K562 (cell line): Measurements from ENCODE around the gene ADIPOR2. TPM values are rescaled to one million over a fixed set of nuclear protein-coding genes. Genes with fewer than 3 reads are reported as not detected.
A peak's percentile ranks its signal among the peaks of the same experiment; 100 is the strongest.

Experiments used
- ATAC-seq: fragments of 200-7000 bp; cut with Tn5 transposase; 3 replicates; pipeline ENCODE4 v1.9.1; 2020; ENCODE audit warnings: moderate library complexity
- BruUV-seq: library from RNA; stranded (reverse); fragments of 400-500 nt; replicated peaks from 2 replicates; lab custom pipeline; 2021; lab: Mats Ljungman, UMichigan
- CTCF ChIA-PET: fragments of 300-600 bp; formaldehyde crosslinking; extraction: SDS; loops from one replicate; lab custom pipeline; 2021; ENCODE audit warnings: low intra/inter-chr PET ratio; lab: Yijun Ruan, JAX
- POLR2A ChIA-PET: fragments of 300-600, 350-650 bp; sonication (Branson Sonifier 250); formaldehyde crosslinking; extraction: SDS; loops from one replicate; lab custom pipeline; 2021; ENCODE audit warnings: antibody characterized with exemption, inconsistent platforms; lab: Yijun Ruan, JAX
- DNase-seq, 4 experiments: peaks; one replicate each; pipeline versions ENCODE4 v3.0.0 to v3.0.0-alpha.2; 2011 to 2018; ENCODE audit warnings: low spot score in 3 of 4, mixed read lengths in 3 of 4; ENCODE audit errors: extremely low read depth in 1 of 4
- FAIRE-seq: peaks from 2 replicates; lab custom pipeline; 2011; peaks lifted over from hg19 to GRCh38; lab: Jason Lieb, UNC
- H2AFZ ChIP-seq: 2 replicates; pipeline ENCODE4 v1.6.0; 2011; ENCODE audit warnings: low read depth, low read length, control low read depth, inconsistent platforms
- H3K27ac ChIP-seq: fragments of 200-600 bp; 3 replicates; pipeline ENCODE4 v1.8.0; 2011; ENCODE audit warnings: low read depth, mild to moderate bottlenecking, control low read depth, inconsistent platforms, low read length, moderate library complexity, mixed read lengths; ENCODE audit errors: extremely low read depth
- H3K27me3 ChIP-seq, 2 experiments: fragments of 300-600 bp in 1 of 2; 2 replicates in 1 of 2; 3 replicates in 1 of 2; pipeline versions ENCODE4 v1.6.0 to v1.8.0; 2011; ENCODE audit warnings: inconsistent platforms in 2 of 2, low read length in 2 of 2, mild to moderate bottlenecking in 1 of 2, mixed read lengths in 1 of 2, moderate library complexity in 1 of 2; ENCODE audit not compliant: control insufficient read depth in 2 of 2, insufficient read depth in 2 of 2
- H3K36me3 ChIP-seq: fragments of 300-600 bp; 3 replicates; pipeline ENCODE4 v1.8.0; 2011; ENCODE audit warnings: mild to moderate bottlenecking, low read length, inconsistent platforms; ENCODE audit not compliant: control insufficient read depth, insufficient read depth
- H3K4me1 ChIP-seq, 2 experiments: fragments of 200-600 bp in 1 of 2; replicated peaks in 1 of 2; 2 replicates in 1 of 2; 3 replicates in 1 of 2; pipeline versions ENCODE4 v1.5.1 to v1.8.0; 2011; ENCODE audit warnings: inconsistent platforms in 2 of 2, low read length in 2 of 2, mild to moderate bottlenecking in 1 of 2, mixed read lengths in 1 of 2, moderate library complexity in 1 of 2; ENCODE audit not compliant: control insufficient read depth in 2 of 2, insufficient read depth in 2 of 2
- H3K4me2 ChIP-seq: 2 replicates; pipeline ENCODE4 v1.6.1; 2011; ENCODE audit warnings: low read length, control low read depth, inconsistent platforms, mixed read lengths; ENCODE audit not compliant: insufficient read depth
- H3K4me3 ChIP-seq: fragments of 200-600 bp; sonication (generic), shearing (Covaris generic); 2 replicates; pipeline ENCODE4 v1.5.1; 2016; ENCODE audit warnings: control low read depth, inconsistent platforms
- H3K79me2 ChIP-seq: fragments of 200-600 bp; 3 replicates; pipeline ENCODE4 v1.8.0; 2011; ENCODE audit warnings: low read length, inconsistent platforms; ENCODE audit not compliant: control insufficient read depth, insufficient read depth
- H3K9ac ChIP-seq, 2 experiments: 2 replicates each; pipeline versions ENCODE4 v1.6.0 to v1.6.1; 2011; ENCODE audit warnings: low read depth in 2 of 2, low read length in 2 of 2, control low read depth in 1 of 2, inconsistent platforms in 1 of 2, mild to moderate bottlenecking in 1 of 2, mixed read lengths in 1 of 2; ENCODE audit not compliant: insufficient read depth in 1 of 2
- H3K9me1 ChIP-seq: one replicate; pipeline ENCODE4 v1.6.0; 2011; ENCODE audit warnings: inconsistent platforms, mild to moderate bottlenecking, low read length, moderate library complexity; ENCODE audit not compliant: control insufficient read depth, insufficient read depth
- H3K9me3 ChIP-seq: replicated peaks from 2 replicates; pipeline ENCODE4 v1.5.1; 2011; ENCODE audit warnings: low read depth, low read length, inconsistent platforms; ENCODE audit not compliant: control insufficient read depth, insufficient read depth
- H4K20me1 ChIP-seq: replicated peaks from 2 replicates; pipeline ENCODE4 v1.6.1; 2011; ENCODE audit warnings: low read length, inconsistent platforms, mixed read lengths; ENCODE audit not compliant: control insufficient read depth, insufficient read depth
- CBFA2T3 ChIP-seq: fragments of 450-650 bp; IDR thresholded peaks from 2 replicates; pipeline ENCODE4 v1.6.1; 2017
- FOXP1 ChIP-seq: sonication (generic); formaldehyde crosslinking; IDR thresholded peaks from 2 replicates; pipeline ENCODE4 v1.8.0; 2022; ENCODE audit warnings: mild to moderate bottlenecking, missing genetic modification reagents
- ZNF23 ChIP-seq: fragments of 250-450 bp; sonication (Bioruptor Pico); IDR thresholded peaks from 2 replicates; pipeline ENCODE4 v1.4.0; 2020; ENCODE audit warnings: mild to moderate bottlenecking
- WGBS: fragments of 100-300 bp; shearing (Covaris generic); methylation state at CpG from one replicate; pipeline ENCODE4 v1.1.6; 2016; ENCODE audit warnings: low coverage, mixed read lengths; ENCODE audit not compliant: insufficient coverage; ENCODE audit errors: missing lambda C conversion rate; 5-methylcytosine and 5-hydroxymethylcytosine counted together
- in situ Hi-C: fragments of 300-500 bp; cut with MboI; formaldehyde crosslinking; loops from 4 replicates; pipeline ENCODE4 v1.15.0; 2018; ENCODE audit warnings: inconsistent platforms, mixed read lengths
- intact Hi-C: fragments of 100-400 bp; cut with micrococcal nuclease; formaldehyde crosslinking; loops from 2 replicates; pipeline ENCODE4 v1.14.2; 2022
- polyA plus RNA-seq, 8 experiments: library from polyadenylated mRNA; depleted of rRNA in 4 of 8; stranded (reverse) in 5 of 8; unstranded in 3 of 8; fragments of >200 nt; fragmentation: Nextera tagmentation in 2 of 8; fragmentation: Illumina TruSeq in 1 of 8; extraction: Ambion mirVana in 2 of 8; extraction: Trizol in 1 of 8; gene quantifications; 2 replicates each; pipeline versions ENCODE4 v1.2.1 to v1.2.3, GENCODE V29; 2011 to 2014; ENCODE audit warnings: inconsistent platforms in 1 of 8, missing spikeins in 1 of 8
- total RNA-seq, 7 experiments: library from RNA; depleted of rRNA in 6 of 7; stranded (reverse); fragments of >200 nt in 6 of 7; fragmentation: Illumina TruSeq in 2 of 7; extraction: Trizol in 2 of 7; gene quantifications; 2 replicates each; pipeline versions ENCODE4 v1.2.1 to v1.2.3, GENCODE V29; 2011 to 2021; ENCODE audit warnings: low replicate concordance in 1 of 7
- TF ChIP-seq, protein P1 (sequence below), 2 experiments: IDR thresholded peaks in 1 of 2; conservative IDR thresholded peaks in 1 of 2; 2 replicates each; pipeline ENCODE4 v1.6.1; 2016; ENCODE audit warnings: low read depth in 2 of 2, mild to moderate bottlenecking in 1 of 2, missing compliant biosample characterization in 1 of 2, missing genetic modification characterization in 1 of 2, moderate library complexity in 1 of 2

The ADIPOR2 gene
- total and polyA plus RNA-seq, 9 of the 15 experiments (the other 6 are each of a cell fraction or from before 2014, with no cell fraction given), result 10.9 to 63.5 (median 46.0) TPM

DNA sequence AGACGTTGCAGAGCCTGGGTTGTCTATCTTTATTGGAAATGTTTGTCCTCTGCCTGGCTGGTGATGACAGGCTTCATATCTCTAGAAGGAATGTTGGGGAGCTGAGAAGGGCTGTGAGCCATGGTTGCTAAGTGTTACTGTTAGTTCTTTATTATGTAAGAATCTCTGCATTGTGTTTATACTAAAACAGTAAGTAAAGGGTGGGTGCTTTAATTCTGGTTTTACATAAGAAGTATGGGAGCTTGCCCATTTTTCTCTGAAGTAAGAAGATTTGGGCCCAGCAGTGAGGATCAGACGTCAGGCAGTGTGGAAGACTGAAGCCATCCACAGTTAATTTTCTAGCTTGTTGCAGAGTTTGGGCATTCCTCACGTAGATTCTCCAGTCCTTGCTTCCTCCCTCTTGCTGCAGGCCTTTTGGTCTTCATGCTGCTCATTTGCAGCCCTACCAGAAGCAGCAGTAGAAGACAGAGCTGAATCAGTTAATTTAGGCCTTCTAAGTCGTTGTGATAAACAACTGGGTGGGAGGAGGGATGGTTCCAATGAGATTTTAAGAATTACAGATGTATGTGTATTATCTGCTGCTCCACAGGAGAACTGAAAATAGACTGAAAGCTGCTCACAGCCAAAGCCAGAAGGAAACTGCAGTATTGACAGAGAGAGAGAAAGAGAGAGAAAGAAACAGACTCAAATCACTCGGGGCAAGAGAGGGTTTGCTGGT, 40.5 kb upstream of the ADIPOR2 start:
- Histone ChIP-seq H3K4me2 (no peak overlapping the region), H3K27me3 (no peaks in the 10 kb centered on the region), H3K9me3 (no peaks in the 10 kb centered on the region), H3K9ac (peak overlapping the region in 1 of 2 experiments; percentile 39; a peak in 1 of 4 replicates), H3K4me3 (no peak overlapping the region), H3K9me1 (no peaks in the 10 kb centered on the region), H3K79me2 (no peaks in the 10 kb centered on the region), H2AFZ (0 out of 2 replicates have a peak overlapping the region, but pooled peaks have one; percentile 21), H3K36me3 (no peaks in the 10 kb centered on the region), H3K4me1 (peaks cover 21 to 39% of the 10 kb centered on the region in 2 experiments), H3K27ac (no peak overlapping the region), H4K20me1 (no peaks in the 10 kb centered on the region)
- FAIRE-seq, result no peak
- ChIA-PET POLR2A (interaction anchor here (0.6 to 3.3 kb wide), 4 partner anchors 12 to 883 kb away, joined by 3 to 9 read pairs (median 4); no protein-coding TSS in a partner anchor), CTCF (interaction anchor here (5.0 kb wide), 1 partner anchor 140 kb away, joined by 44 read pairs; no protein-coding TSS in a partner anchor)
- no TSS peak for BruUV-seq
- intact Hi-C loops, result loop anchor here (5.0 kb wide), 2 partner anchors 62 to 292 kb away; no protein-coding TSS in a partner anchor
- 26% methylated on average over 5 of the region's 5 CpGs for WGBS
- DNase-seq, result no peak
- no peak; the same call in 2 of the 3 replicates for ATAC-seq
- in situ Hi-C loops, result loop anchor here (5.0 kb wide), 1 partner anchor 287 kb away; no protein-coding TSS in a partner anchor
- TF ChIP-seq ZNF23 (no peak), FOXP1 (CRISPR knock-in tag) (no peak), CBFA2T3 (peak; percentile 30; the same call in 1 of the 2 replicates)
- TF ChIP-seq, protein P1, sequence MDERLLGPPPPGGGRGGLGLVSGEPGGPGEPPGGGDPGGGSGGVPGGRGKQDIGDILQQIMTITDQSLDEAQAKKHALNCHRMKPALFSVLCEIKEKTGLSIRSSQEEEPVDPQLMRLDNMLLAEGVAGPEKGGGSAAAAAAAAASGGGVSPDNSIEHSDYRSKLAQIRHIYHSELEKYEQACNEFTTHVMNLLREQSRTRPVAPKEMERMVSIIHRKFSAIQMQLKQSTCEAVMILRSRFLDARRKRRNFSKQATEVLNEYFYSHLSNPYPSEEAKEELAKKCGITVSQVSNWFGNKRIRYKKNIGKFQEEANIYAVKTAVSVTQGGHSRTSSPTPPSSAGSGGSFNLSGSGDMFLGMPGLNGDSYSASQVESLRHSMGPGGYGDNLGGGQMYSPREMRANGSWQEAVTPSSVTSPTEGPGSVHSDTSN (CRISPR knock-in tag; IDR thresholded peaks at IDR 0.05; ENCODE audit: low read depth), result no peak
- TF ChIP-seq, protein P1 (tag; conservative IDR thresholded peaks at IDR 0.05; ENCODE audit: low read depth), result peak; percentile 63
